CD8-positive, alpha-beta memory T cell (primary cell): ENCODE results near the gene PTGER1. TPM values are rescaled to one million over a fixed set of nuclear protein-coding genes. Genes with fewer than 3 reads are reported as not detected.
A peak's percentile ranks its signal among the peaks of the same experiment; 100 is the strongest.

Experiments used
- CTCF ChIA-PET: fragments of 350-600 bp; sonication (Branson Sonifier 250); formaldehyde crosslinking; loops from one replicate; lab custom pipeline; 2021; ENCODE audit warnings: antibody characterized with exemption; lab: Charles Lee
- POLR2A ChIA-PET: fragments of 350-600 bp; sonication (Branson Sonifier 250); formaldehyde crosslinking; loops from one replicate; lab custom pipeline; 2021; ENCODE audit warnings: antibody characterized with exemption; lab: Charles Lee
- DNase-seq, 5 donors: peaks; one replicate each; pipeline versions ENCODE4 v3.0.0 to v3.0.0-alpha.2; 2020 to 2022; ENCODE audit warnings: mixed read lengths in 1 of 5
- H3K27ac ChIP-seq: one replicate; pipeline ENCODE4 v1.7.0; 2013; ENCODE audit warnings: low read depth, mild to moderate bottlenecking, low read length, moderate library complexity
- H3K27me3 ChIP-seq: 2 replicates; pipeline ENCODE4 v1.7.0; 2013; ENCODE audit warnings: low read length, mild to moderate bottlenecking; ENCODE audit not compliant: insufficient read depth, poor library complexity, severe bottlenecking
- H3K36me3 ChIP-seq: 2 replicates; pipeline ENCODE4 v1.7.0; 2013; ENCODE audit warnings: mild to moderate bottlenecking, low read length, moderate library complexity; ENCODE audit not compliant: insufficient read depth
- H3K4me1 ChIP-seq: 2 replicates; pipeline ENCODE4 v1.7.0; 2013; ENCODE audit warnings: mild to moderate bottlenecking, low read length, moderate library complexity; ENCODE audit not compliant: insufficient read depth
- H3K4me3 ChIP-seq: 2 replicates; pipeline ENCODE4 v1.7.0; 2013; ENCODE audit warnings: mild to moderate bottlenecking, low read length
- H3K9me3 ChIP-seq: 2 replicates; pipeline ENCODE4 v1.7.0; 2013; ENCODE audit warnings: mild to moderate bottlenecking, low read length
- H3K27ac Mint-ChIP-seq, 8 donors: one replicate each; pipeline ENCODE4 v1.8.0; 2020 to 2021; ENCODE audit warnings: mixed read lengths in 8 of 8, mild to moderate bottlenecking in 6 of 8, inconsistent platforms in 3 of 8, moderate library complexity in 3 of 8
- H3K27me3 Mint-ChIP-seq, 2 donors: one replicate each; pipeline ENCODE4 v1.8.0; 2020 to 2021; ENCODE audit warnings: mixed read lengths in 2 of 2, mild to moderate bottlenecking in 1 of 2, moderate library complexity in 1 of 2
- H3K36me3 Mint-ChIP-seq, 3 donors: one replicate each; pipeline ENCODE4 v1.8.0; 2020 to 2021; ENCODE audit warnings: mixed read lengths in 3 of 3, inconsistent platforms in 1 of 3, mild to moderate bottlenecking in 1 of 3
- H3K4me1 Mint-ChIP-seq, 3 donors: one replicate each; pipeline ENCODE4 v1.8.0; 2020 to 2021; ENCODE audit warnings: mixed read lengths in 3 of 3, inconsistent platforms in 1 of 3, mild to moderate bottlenecking in 1 of 3
- H3K4me3 Mint-ChIP-seq, 7 donors: one replicate each; pipeline ENCODE4 v1.8.0; 2020 to 2021; ENCODE audit warnings: mixed read lengths in 7 of 7, mild to moderate bottlenecking in 6 of 7, moderate library complexity in 4 of 7, inconsistent platforms in 2 of 7
- H3K9me3 Mint-ChIP-seq, 5 donors: one replicate each; pipeline ENCODE4 v1.8.0; 2020 to 2022; ENCODE audit warnings: mixed read lengths in 5 of 5, mild to moderate bottlenecking in 3 of 5, moderate library complexity in 2 of 5, inconsistent platforms in 1 of 5
- polyA plus RNA-seq: library from polyadenylated mRNA; unstranded; fragments of 300-500 nt; fragmentation: Illumina TruSeq; gene quantifications from one replicate; pipeline ENCODE4 v1.2.3, GENCODE V29; 2021
- total RNA-seq, 2 experiments: library from RNA; stranded (reverse); gene quantifications; one replicate each; pipeline ENCODE4 v1.2.3, GENCODE V29; 2021

The PTGER1 gene
- total and polyA plus RNA-seq, 3 experiments from 2014 or later, result not detected

DNA sequence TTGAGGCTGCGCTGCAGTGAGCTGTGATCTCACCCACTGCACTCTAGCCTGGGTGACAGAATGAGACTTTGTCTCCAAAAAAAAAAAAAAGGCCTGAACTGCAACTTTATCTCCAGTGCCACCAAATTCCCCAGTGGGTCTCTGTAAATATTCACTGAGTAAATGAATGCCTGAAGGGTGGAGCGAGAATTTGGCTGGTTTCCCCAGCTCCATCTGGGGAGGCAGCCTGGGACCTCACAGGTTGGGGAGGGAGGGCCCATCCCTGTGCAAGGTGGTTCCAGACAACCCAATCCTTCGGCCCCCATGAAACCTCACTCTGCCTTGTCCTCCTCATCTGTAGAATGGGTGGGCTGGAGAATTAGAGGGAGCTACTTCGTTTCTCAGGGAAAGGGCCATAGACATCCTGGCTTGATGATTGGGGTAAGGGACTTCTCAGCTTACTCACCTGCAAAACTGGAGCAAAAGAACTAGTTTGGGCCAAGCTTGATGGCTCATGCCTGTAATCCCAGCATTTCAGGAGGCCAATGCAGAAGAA is 46.2 kb downstream of the PTGER1 start:
- Mint-ChIP-seq H3K27ac (no peak overlapping the region), H3K4me1 (peaks cover 9 to 19% (median 12%) of the 10 kb centered on the region in 3 donors)
- DNase-seq, result no peak

DNA sequence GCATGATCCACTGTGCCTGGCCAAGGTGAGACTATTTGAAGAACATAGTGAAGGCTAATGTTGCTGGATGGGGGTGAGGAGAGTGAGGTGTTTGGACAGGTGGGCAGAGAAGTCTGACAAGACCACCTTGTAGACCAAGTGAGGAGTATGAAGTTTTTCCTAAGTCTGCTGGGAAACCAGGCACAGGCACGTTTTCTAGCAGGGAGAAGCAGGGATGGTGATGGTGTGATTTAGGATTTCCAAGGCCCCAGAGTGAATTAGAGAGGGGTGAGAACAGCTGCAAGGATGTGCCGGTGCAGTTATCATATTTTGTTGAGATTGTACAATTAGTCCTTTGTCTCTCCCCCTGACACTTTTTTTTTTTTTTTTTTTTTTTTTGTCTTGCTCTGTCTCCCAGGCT is 47.7 kb downstream of the PTGER1 start:
- Mint-ChIP-seq H3K9me3 (no peaks in the 10 kb centered on the region), H3K4me3 (peak overlapping the region in 2 of 7 donors; percentile 48 to 51), H3K27me3 (peaks cover 0 to 1% of the 10 kb centered on the region in 2 donors), H3K36me3 (no peaks in the 10 kb centered on the region), H3K4me1 (peaks cover 6 to 14% (median 8%) of the 10 kb centered on the region in 3 donors), H3K27ac (peak overlapping the region in 2 of 8 donors; percentile 55 to 60)
- ChIA-PET POLR2A (interaction anchor here (0.5 to 0.7 kb wide), 2 partner anchors 39 to 317 kb away, joined by 3 to 10 read pairs; no protein-coding TSS in a partner anchor), CTCF (interaction anchor here (1.5 kb wide), 1 partner anchor 290 kb away, joined by 4 read pairs; no protein-coding TSS in a partner anchor)
- Histone ChIP-seq H3K4me3 (no peak overlapping the region), H3K4me1 (peaks cover 10% of the 10 kb centered on the region), H3K27me3 (no peaks in the 10 kb centered on the region), H3K27ac (no peak overlapping the region), H3K9me3 (no peaks in the 10 kb centered on the region), H3K36me3 (no peaks in the 10 kb centered on the region)
- no peak for DNase-seq

More for the DNA sequence above, 46.2 kb downstream of the PTGER1 start:
- no peaks in the 10 kb centered on the region for H3K36me3 Mint-ChIP-seq
- Histone ChIP-seq H3K9me3 (no peaks in the 10 kb centered on the region), H3K27me3 (no peaks in the 10 kb centered on the region), H3K4me1 (peaks cover 15% of the 10 kb centered on the region), H3K27ac (no peak overlapping the region), H3K4me3 (no peak overlapping the region), H3K36me3 (no peaks in the 10 kb centered on the region)
- ChIA-PET POLR2A (interaction anchor here (1.0 kb wide), 1 partner anchor 9 kb away, joined by 3 read pairs; no protein-coding TSS in a partner anchor), CTCF (interaction anchor here (1.2 to 1.8 kb wide), 6 partner anchors 9 to 81 kb away, joined by 3 to 5 read pairs (median 4); partner anchors contain the start of gene PTGER1)
- H3K9me3 Mint-ChIP-seq, result no peaks in the 10 kb centered on the region
- no peak overlapping the region for H3K4me3 Mint-ChIP-seq
- H3K27me3 Mint-ChIP-seq, result peaks cover 0 to 1% of the 10 kb centered on the region in 2 donors

GRCh38 chr19:14425696-14426138 is 49.4 kb downstream of the PTGER1 start:
- H3K4me3 Mint-ChIP-seq, result no peak overlapping the region
- no peaks in the 10 kb centered on the region for H3K4me1 ChIP-seq
- CTCF ChIA-PET, result interaction anchor here (1.0 kb wide), 1 partner anchor 15 kb away, joined by 3 read pairs; no protein-coding TSS in a partner anchor
- H3K36me3 Mint-ChIP-seq, result no peaks in the 10 kb centered on the region
- H3K4me1 Mint-ChIP-seq, result peaks cover 0 to 3% (median 1%) of the 10 kb centered on the region in 3 donors
- POLR2A ChIA-PET, result no interaction called here
- H3K9me3 Mint-ChIP-seq, result no peaks in the 10 kb centered on the region
- H3K4me3 ChIP-seq, result no peak overlapping the region
- no peak for DNase-seq
- H3K36me3 ChIP-seq, result no peaks in the 10 kb centered on the region
- H3K27ac ChIP-seq, result no peak overlapping the region
- H3K27me3 ChIP-seq, result no peaks in the 10 kb centered on the region
- H3K9me3 ChIP-seq, result no peaks in the 10 kb centered on the region
- no peaks in the 10 kb centered on the region for H3K27me3 Mint-ChIP-seq
- no peak overlapping the region for H3K27ac Mint-ChIP-seq

Other genes starting within 250 kb of the PTGER1 start
- gene ADGRE5, start 93.9 kb downstream of the PTGER1 start, total RNA-seq, result 100 to 1,000 TPM; 231 to 233 TPM
- gene ADGRE5, start 93.9 kb downstream of the PTGER1 start, polyA plus RNA-seq, result 311 TPM
- gene DDX39A, start 56.0 kb downstream of the PTGER1 start, total RNA-seq, result 100 to 1,000 TPM; 298 to 302 TPM
- 110 TPM for gene DDX39A, start 56.0 kb downstream of the PTGER1 start, polyA plus RNA-seq
- gene PKN1, start 42.0 kb downstream of the PTGER1 start, total RNA-seq, result 100 to 1,000 TPM; 177 to 205 TPM
- 86.6 TPM for gene PKN1, start 42.0 kb downstream of the PTGER1 start, polyA plus RNA-seq
- gene GIPC1, start 20.8 kb upstream of the PTGER1 start, total RNA-seq, result 10 to 100 TPM; 32.7 to 36.7 TPM
- gene GIPC1, start 20.8 kb upstream of the PTGER1 start, polyA plus RNA-seq, result 43.4 TPM
- gene DNAJB1, start 43.0 kb upstream of the PTGER1 start, total RNA-seq, result 100 to 1,000 TPM in 1 of 2 experiments, 10 to 100 TPM in 1; 98.6 to 103 TPM
- 385 TPM for gene DNAJB1, start 43.0 kb upstream of the PTGER1 start, polyA plus RNA-seq
- gene TECR, start 54.2 kb upstream of the PTGER1 start, total RNA-seq, result 100 to 1,000 TPM; 114 to 123 TPM
- 268 TPM for gene TECR, start 54.2 kb upstream of the PTGER1 start, polyA plus RNA-seq
- 100 to 1,000 TPM; 123 to 126 TPM for gene NDUFB7, start 96.7 kb upstream of the PTGER1 start, total RNA-seq
- gene NDUFB7, start 96.7 kb upstream of the PTGER1 start, polyA plus RNA-seq, result 235 TPM
- 1 to 10 TPM in 1 of 2 experiments, under 1 TPM in 1; 0.72 to 1.5 TPM for gene CLEC17A, start 107.7 kb upstream of the PTGER1 start, total RNA-seq
- not detected for gene CLEC17A, start 107.7 kb upstream of the PTGER1 start, polyA plus RNA-seq
- gene ADGRE3, start 199.5 kb upstream of the PTGER1 start, total RNA-seq, result not detected
- 0.17 TPM for gene ADGRE3, start 199.5 kb upstream of the PTGER1 start, polyA plus RNA-seq
- gene ZNF333, start 214.7 kb upstream of the PTGER1 start, total RNA-seq, result 1 to 10 TPM; 9.3 to 10.0 TPM
- 10.5 TPM for gene ZNF333, start 214.7 kb upstream of the PTGER1 start, polyA plus RNA-seq